T-cell (primary cell): ENCODE data around the gene RNASE7. TPM values are rescaled to one million over a fixed set of nuclear protein-coding genes. Genes with fewer than 3 reads are reported as not detected.

Source experiments
- ATAC-seq, 4 experiments: fragments of 200-7000 bp in 3 of 4; fragments of 150-1000 bp in 1 of 4; cut with Tn5 transposase; replicated peaks in 1 of 4; 1 replicate in 3 of 4; 2 replicates in 1 of 4; pipeline ENCODE4 v1.10.0; 2021; ENCODE audit warnings: moderate library complexity in 3 of 4, mild to moderate bottlenecking in 2 of 4, moderate number of reproducible peaks in 1 of 4
- CTCF ChIA-PET, 2 donors: fragments of 300-600 bp; sonication (Branson Sonifier 250); formaldehyde crosslinking; loops; one replicate each; lab custom pipeline; 2022; ENCODE audit warnings: antibody characterized with exemption in 2 of 2; lab: Charles Lee
- POLR2A ChIA-PET, 2 donors: fragments of 300-600 bp; sonication (Branson Sonifier 250); formaldehyde crosslinking; loops; one replicate each; lab custom pipeline; 2022; ENCODE audit warnings: antibody characterized with exemption in 2 of 2; lab: Charles Lee
- DNase-seq, 35 experiments: peaks; one replicate each; pipeline versions ENCODE4 v3.0.0 to v3.0.0-alpha.2; 2013 to 2023
- H3K27ac ChIP-seq: one replicate; pipeline ENCODE4 v1.5.1; 2013; ENCODE audit warnings: low read length
- H3K27me3 ChIP-seq, 2 experiments: replicated peaks in 1 of 2; 1 replicate in 1 of 2; 2 replicates in 1 of 2; pipeline versions ENCODE4 v1.6.1 to v1.7.0; 2013; ENCODE audit warnings: low read length in 1 of 2, mixed read lengths in 1 of 2; ENCODE audit not compliant: control insufficient read depth in 2 of 2, insufficient read depth in 2 of 2; ENCODE audit errors: extremely low read depth in 1 of 2
- H3K36me3 ChIP-seq, 2 donors: 1 replicate in 1 of 2; 2 replicates in 1 of 2; pipeline versions ENCODE4 v1.6.1 to v1.7.0; 2013; ENCODE audit warnings: low read length in 1 of 2; ENCODE audit not compliant: control insufficient read depth in 2 of 2, insufficient read depth in 1 of 2; ENCODE audit errors: extremely low read depth in 1 of 2
- H3K4me1 ChIP-seq, 2 experiments: 1 replicate in 1 of 2; 2 replicates in 1 of 2; pipeline versions ENCODE4 v1.6.1 to v1.7.0; 2013; ENCODE audit warnings: low read length in 2 of 2, mixed read lengths in 1 of 2; ENCODE audit not compliant: insufficient read depth in 2 of 2, control insufficient read depth in 1 of 2; ENCODE audit errors: extremely low read depth in 1 of 2
- H3K4me3 ChIP-seq, 2 donors: 1 replicate in 1 of 2; 2 replicates in 1 of 2; pipeline versions ENCODE4 v1.5.1 to v1.7.0; 2013; ENCODE audit warnings: mild to moderate bottlenecking in 2 of 2, low read length in 1 of 2, moderate library complexity in 1 of 2; ENCODE audit not compliant: control insufficient read depth in 1 of 2; ENCODE audit errors: extremely low read depth in 1 of 2
- H3K9me3 ChIP-seq: 2 replicates; pipeline ENCODE4 v1.7.0; 2013
- H3K27ac Mint-ChIP-seq, 2 donors: one replicate each; pipeline ENCODE4 v1.8.0; 2020 to 2021; ENCODE audit warnings: mild to moderate bottlenecking in 2 of 2, mixed read lengths in 2 of 2
- H3K27me3 Mint-ChIP-seq, 2 donors: one replicate each; pipeline ENCODE4 v1.8.0; 2021 to 2022; ENCODE audit warnings: mixed read lengths in 2 of 2
- H3K36me3 Mint-ChIP-seq: one replicate; pipeline ENCODE4 v1.8.0; 2021; ENCODE audit warnings: mixed read lengths
- H3K4me1 Mint-ChIP-seq, 3 donors: one replicate each; pipeline ENCODE4 v1.8.0; 2020 to 2022; ENCODE audit warnings: mixed read lengths in 3 of 3, mild to moderate bottlenecking in 1 of 3
- H3K4me3 Mint-ChIP-seq, 3 donors: one replicate each; pipeline ENCODE4 v1.8.0; 2020 to 2022; ENCODE audit warnings: mild to moderate bottlenecking in 3 of 3, mixed read lengths in 3 of 3, moderate library complexity in 3 of 3
- H3K9me3 Mint-ChIP-seq, 3 donors: one replicate each; pipeline ENCODE4 v1.8.0; 2020 to 2022; ENCODE audit warnings: mixed read lengths in 3 of 3
- whole genome bisulfite sequencing: methylation state at CpG from one replicate; pipeline ENCODE4 v1.1.5; 2013; ENCODE audit warnings: missing lambda C conversion rate; ENCODE audit not compliant: insufficient coverage; 5-methylcytosine and 5-hydroxymethylcytosine counted together
- total RNA-seq, 35 experiments: library from RNA in 6 of 35; stranded (reverse) in 6 of 35; fragments of 120-200 nt in 1 of 35; gene quantifications; one replicate each; pipeline versions ENCODE4 v1.2.1 to v1.2.4 and lab custom pipeline; 2013 to 2026

RNASE7 gene
- total RNA-seq, result not detected
- not detected for total RNA-seq (2013)
- 0 reads per million in 29 experiments for total RNA-seq (lab: John Stamatoyannopoulos, UW)

- no peak within 1 kb of the TSS for H3K4me3 Mint-ChIP-seq
- peak within 1 kb of the TSS in 1 of 2 donors; percentile 35 for H3K27ac Mint-ChIP-seq
- ChIA-PET POLR2A (no interaction called here), CTCF (interaction anchor here (1.2 to 6.6 kb wide), 4 partner anchors 26 to 183 kb away, joined by 4 to 53 read pairs (median 26); no protein-coding TSS in a partner anchor)
- H3K9me3 Mint-ChIP-seq, result no peaks in the 10 kb centered on the region
- Histone ChIP-seq H3K27me3 (peaks cover 0 to 8% of the 10 kb centered on the region in 2 experiments), H3K9me3 (no peaks in the 10 kb centered on the region), H3K4me1 (peaks cover 0 to 8% of the 10 kb centered on the region in 2 experiments), H3K36me3 (no peaks in the 10 kb centered on the region), H3K4me3 (no peak within 1 kb of the TSS), H3K27ac (no peak within 1 kb of the TSS)
- no peak for DNase-seq
- H3K4me1 Mint-ChIP-seq, result peaks cover 9 to 16% (median 10%) of the 10 kb centered on the region in 3 donors
- 85% methylated on average over 4 of the region's 11 CpGs for WGBS
- no peaks in the 10 kb centered on the region for H3K36me3 Mint-ChIP-seq
- ATAC-seq, result no peak
- H3K27me3 Mint-ChIP-seq, result peaks cover 8 to 22% of the 10 kb centered on the region in 2 donors
Measured at GRCh38 chr14:21041676-21042433, at the start of gene RNASE7. RNASE7 (plus strand) TSS chr14:21042362; CDS start chr14:21042993, 631 bp downstream.

GRCh38 chr14:20996521-20996920 is 45.6 kb upstream of the RNASE7 start:
- CTCF ChIA-PET, result interaction anchor here (1.1 to 1.5 kb wide), 2 partner anchors 14 to 25 kb away, joined by 3 to 8 read pairs; no protein-coding TSS in a partner anchor
- Mint-ChIP-seq H3K9me3 (no peaks in the 10 kb centered on the region), H3K4me1 (peaks cover 25 to 47% (median 27%) of the 10 kb centered on the region in 3 donors), H3K4me3 (no peak overlapping the region), H3K27me3 (no peaks in the 10 kb centered on the region), H3K27ac (no peak overlapping the region), H3K36me3 (peaks cover 43% of the 10 kb centered on the region)
- Histone ChIP-seq H3K27me3 (no peaks in the 10 kb centered on the region), H3K4me3 (no peak overlapping the region), H3K4me1 (peaks cover 5 to 8% of the 10 kb centered on the region in 2 experiments), H3K36me3 (peaks cover 5 to 56% of the 10 kb centered on the region in 2 donors), H3K9me3 (no peaks in the 10 kb centered on the region), H3K27ac (no peak overlapping the region)
- ATAC-seq (no peak), DNase-seq (no peak)
- 93% methylated on average over 7 of the region's 14 CpGs for WGBS
- POLR2A ChIA-PET, result no interaction called here

GRCh38 chr14:20997115-20997514 is 45.0 kb upstream of the RNASE7 start:
- Mint-ChIP-seq H3K4me1 (peaks cover 20 to 41% (median 21%) of the 10 kb centered on the region in 3 donors), H3K9me3 (no peaks in the 10 kb centered on the region), H3K27me3 (no peaks in the 10 kb centered on the region), H3K36me3 (peaks cover 39% of the 10 kb centered on the region), H3K27ac (peak overlapping the region; percentile 20 to 59), H3K4me3 (peak overlapping the region in 1 of 3 donors; percentile 3)
- Histone ChIP-seq H3K27ac (no peak overlapping the region), H3K27me3 (no peaks in the 10 kb centered on the region), H3K9me3 (no peaks in the 10 kb centered on the region), H3K4me3 (no peak overlapping the region), H3K4me1 (peaks cover 0 to 8% of the 10 kb centered on the region in 2 experiments), H3K36me3 (peaks cover 5 to 52% of the 10 kb centered on the region in 2 donors)
- POLR2A ChIA-PET, result interaction anchor here (0.5 to 0.7 kb wide), 3 partner anchors 16 to 676 kb away, joined by 3 read pairs; no protein-coding TSS in a partner anchor
- ATAC-seq, result no peak
- no peak for DNase-seq
- WGBS, result no CpG with 5 or more reads among the region's 4 CpGs
- CTCF ChIA-PET, result interaction anchor here (0.6 to 1.5 kb wide), 3 partner anchors 8 to 26 kb away, joined by 3 to 8 read pairs (median 4); no protein-coding TSS in a partner anchor

- CTCF ChIA-PET, result interaction anchor here (0.6 to 1.5 kb wide), 6 partner anchors 7 to 26 kb away, joined by 3 to 8 read pairs (median 3); no protein-coding TSS in a partner anchor
- H3K4me3 ChIP-seq, result no peak overlapping the region
- WGBS, result 13% methylated on average over 3 of the region's 6 CpGs
- no peaks in the 10 kb centered on the region for H3K27me3 Mint-ChIP-seq
- peaks cover 20 to 39% (median 20%) of the 10 kb centered on the region in 3 donors for H3K4me1 Mint-ChIP-seq
- H3K9me3 Mint-ChIP-seq, result no peaks in the 10 kb centered on the region
- peaks cover 5 to 47% of the 10 kb centered on the region in 2 donors for H3K36me3 ChIP-seq
- H3K27ac ChIP-seq, result no peak overlapping the region
- peaks cover 38% of the 10 kb centered on the region for H3K36me3 Mint-ChIP-seq
- peak overlapping the region; percentile 20 to 59 for H3K27ac Mint-ChIP-seq
- POLR2A ChIA-PET, result interaction anchor here (0.5 to 0.7 kb wide), 3 partner anchors 16 to 676 kb away, joined by 3 read pairs; no protein-coding TSS in a partner anchor
- ATAC-seq (peak in 1 of 4 experiments; percentile 51), DNase-seq (no peak)
- peaks cover 0 to 8% of the 10 kb centered on the region in 2 experiments for H3K4me1 ChIP-seq
- no peaks in the 10 kb centered on the region for H3K9me3 ChIP-seq
- no peaks in the 10 kb centered on the region for H3K27me3 ChIP-seq
- peak overlapping the region in 1 of 3 donors; percentile 3 for H3K4me3 Mint-ChIP-seq
Measured at GRCh38 chr14:20997564-20997963, 44.6 kb upstream of the RNASE7 start.

GRCh38 chr14:20998139-20998538 is 44.0 kb upstream of the RNASE7 start:
- Histone ChIP-seq H3K27me3 (no peaks in the 10 kb centered on the region), H3K27ac (no peak overlapping the region), H3K4me1 (peaks cover 0 to 8% of the 10 kb centered on the region in 2 experiments), H3K4me3 (no peak overlapping the region), H3K36me3 (peaks cover 5 to 42% of the 10 kb centered on the region in 2 donors), H3K9me3 (no peaks in the 10 kb centered on the region)
- H3K27me3 Mint-ChIP-seq, result no peaks in the 10 kb centered on the region
- no peak for DNase-seq
- CTCF ChIA-PET, result interaction anchor here (0.5 to 1.3 kb wide), 4 partner anchors 15 to 69 kb away, joined by 3 read pairs; no protein-coding TSS in a partner anchor
- no peak overlapping the region for H3K4me3 Mint-ChIP-seq
- no peaks in the 10 kb centered on the region for H3K9me3 Mint-ChIP-seq
- WGBS, result 100% methylated on average over 2 of the region's 3 CpGs
- POLR2A ChIA-PET, result interaction anchor here in 1 of 2 donors (0.7 kb wide), 1 partner anchor 34 kb away, joined by 3 read pairs; no protein-coding TSS in a partner anchor
- H3K27ac Mint-ChIP-seq, result no peak overlapping the region
- H3K4me1 Mint-ChIP-seq, result peaks cover 20 to 39% (median 20%) of the 10 kb centered on the region in 3 donors
- H3K36me3 Mint-ChIP-seq, result peaks cover 35% of the 10 kb centered on the region
- no peak for ATAC-seq
